GM12872 (cell line): ENCODE data around the gene EXOC6.

ENCODE experiments used
- TF ChIP-seq, protein P1 (sequence below): IDR thresholded peaks from 3 replicates; pipeline ENCODE4 v1.5.1; 2011; ENCODE audit warnings: low read depth, mild to moderate bottlenecking, low read length, moderate library complexity; ENCODE audit not compliant: insufficient read depth

Gene EXOC6, protein sequence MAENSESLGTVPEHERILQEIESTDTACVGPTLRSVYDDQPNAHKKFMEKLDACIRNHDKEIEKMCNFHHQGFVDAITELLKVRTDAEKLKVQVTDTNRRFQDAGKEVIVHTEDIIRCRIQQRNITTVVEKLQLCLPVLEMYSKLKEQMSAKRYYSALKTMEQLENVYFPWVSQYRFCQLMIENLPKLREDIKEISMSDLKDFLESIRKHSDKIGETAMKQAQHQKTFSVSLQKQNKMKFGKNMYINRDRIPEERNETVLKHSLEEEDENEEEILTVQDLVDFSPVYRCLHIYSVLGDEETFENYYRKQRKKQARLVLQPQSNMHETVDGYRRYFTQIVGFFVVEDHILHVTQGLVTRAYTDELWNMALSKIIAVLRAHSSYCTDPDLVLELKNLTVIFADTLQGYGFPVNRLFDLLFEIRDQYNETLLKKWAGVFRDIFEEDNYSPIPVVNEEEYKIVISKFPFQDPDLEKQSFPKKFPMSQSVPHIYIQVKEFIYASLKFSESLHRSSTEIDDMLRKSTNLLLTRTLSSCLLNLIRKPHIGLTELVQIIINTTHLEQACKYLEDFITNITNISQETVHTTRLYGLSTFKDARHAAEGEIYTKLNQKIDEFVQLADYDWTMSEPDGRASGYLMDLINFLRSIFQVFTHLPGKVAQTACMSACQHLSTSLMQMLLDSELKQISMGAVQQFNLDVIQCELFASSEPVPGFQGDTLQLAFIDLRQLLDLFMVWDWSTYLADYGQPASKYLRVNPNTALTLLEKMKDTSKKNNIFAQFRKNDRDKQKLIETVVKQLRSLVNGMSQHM

GRCh38 chr10:92848441-92849233 lies at the start of gene EXOC6:
Gene EXOC6, plus strand, starts transcription at chr10:92848520. Its CDS starts 14 bp downstream, at chr10:92848534.
- TF ChIP-seq, protein P1, sequence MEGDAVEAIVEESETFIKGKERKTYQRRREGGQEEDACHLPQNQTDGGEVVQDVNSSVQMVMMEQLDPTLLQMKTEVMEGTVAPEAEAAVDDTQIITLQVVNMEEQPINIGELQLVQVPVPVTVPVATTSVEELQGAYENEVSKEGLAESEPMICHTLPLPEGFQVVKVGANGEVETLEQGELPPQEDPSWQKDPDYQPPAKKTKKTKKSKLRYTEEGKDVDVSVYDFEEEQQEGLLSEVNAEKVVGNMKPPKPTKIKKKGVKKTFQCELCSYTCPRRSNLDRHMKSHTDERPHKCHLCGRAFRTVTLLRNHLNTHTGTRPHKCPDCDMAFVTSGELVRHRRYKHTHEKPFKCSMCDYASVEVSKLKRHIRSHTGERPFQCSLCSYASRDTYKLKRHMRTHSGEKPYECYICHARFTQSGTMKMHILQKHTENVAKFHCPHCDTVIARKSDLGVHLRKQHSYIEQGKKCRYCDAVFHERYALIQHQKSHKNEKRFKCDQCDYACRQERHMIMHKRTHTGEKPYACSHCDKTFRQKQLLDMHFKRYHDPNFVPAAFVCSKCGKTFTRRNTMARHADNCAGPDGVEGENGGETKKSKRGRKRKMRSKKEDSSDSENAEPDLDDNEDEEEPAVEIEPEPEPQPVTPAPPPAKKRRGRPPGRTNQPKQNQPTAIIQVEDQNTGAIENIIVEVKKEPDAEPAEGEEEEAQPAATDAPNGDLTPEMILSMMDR: peak; percentile 8; the same call in 1 of the 3 replicates

GRCh38 chr10:92799568-92799967 lies 48.8 kb upstream of the EXOC6 start:
- TF ChIP-seq, protein P1: no peak

- TF ChIP-seq, protein P1: no peak
Observed at GRCh38 chr10:92800134-92800733, 48.1 kb upstream of the EXOC6 start.

DNA sequence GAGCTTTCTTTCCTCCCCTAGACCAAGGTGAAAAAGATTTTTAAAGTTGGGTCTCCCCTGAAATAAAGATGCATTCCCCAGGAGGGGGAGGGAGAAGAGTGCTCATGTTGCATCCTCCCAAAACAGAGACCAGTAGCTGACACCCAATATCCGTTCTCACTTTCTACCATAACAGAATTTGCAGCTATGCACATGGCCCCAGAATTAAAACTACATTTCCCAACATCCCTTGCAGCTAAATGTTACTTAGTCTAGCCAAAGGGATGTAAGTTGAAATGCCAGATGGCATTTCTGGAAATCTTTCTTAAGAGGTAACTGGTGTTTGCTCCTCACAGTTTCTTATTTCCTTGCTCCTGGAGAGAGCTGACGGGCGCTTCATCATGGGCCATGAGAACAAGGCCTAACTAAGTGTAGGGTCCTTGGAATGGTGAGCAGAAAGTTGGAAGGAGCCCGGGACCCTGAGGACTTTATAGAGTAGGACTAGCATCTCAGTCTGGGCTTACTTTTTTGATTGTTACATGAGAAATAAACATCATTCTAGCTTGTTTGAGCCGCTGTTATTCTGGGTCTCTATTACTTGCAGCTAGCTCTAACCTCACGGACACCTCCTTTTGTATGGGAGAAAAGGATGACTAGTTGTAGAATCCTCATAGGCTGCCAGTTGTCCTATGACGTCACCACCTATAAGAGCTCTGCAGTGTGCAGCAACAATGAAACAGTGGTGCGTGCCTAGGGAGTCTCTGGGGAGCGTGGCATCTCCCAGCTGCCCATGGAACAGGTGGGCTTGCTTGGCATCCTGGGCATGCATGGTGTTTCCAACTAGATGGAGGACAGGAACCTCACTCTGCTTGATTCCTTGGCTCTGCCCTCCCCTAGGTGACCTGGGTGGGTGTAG lies 46.1 kb upstream of the EXOC6 start:
- TF ChIP-seq, protein P1: no peak

DNA sequence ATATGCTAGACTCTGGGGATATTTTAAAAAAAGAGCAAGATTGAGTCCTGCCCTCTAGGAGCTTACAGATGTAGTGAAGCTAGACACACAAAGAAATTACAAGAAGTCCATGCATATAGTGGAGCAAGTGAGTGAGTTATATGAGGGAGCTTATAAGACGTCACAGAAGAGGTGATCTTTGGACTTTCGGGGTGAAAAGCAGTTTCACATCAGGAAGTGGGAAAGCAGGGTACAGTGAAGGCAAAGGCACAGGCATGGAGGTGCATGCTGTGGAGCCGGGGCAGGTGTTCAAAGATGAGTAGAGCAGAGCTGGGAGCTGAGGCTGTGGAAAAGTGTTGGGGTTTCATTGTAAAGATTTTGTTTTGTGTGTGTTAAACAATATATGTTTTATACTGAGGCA lies 38.5 kb upstream of the EXOC6 start:
- TF ChIP-seq, protein P1: no peak

- TF ChIP-seq, protein P1: no peak
Observed at GRCh38 chr10:92810934-92811532, 37.3 kb upstream of the EXOC6 start.
